Spinal cord (tissue), 10 donors: ENCODE measurements around the gene TMEM222. TPM values are rescaled to one million over a fixed set of nuclear protein-coding genes. Genes with fewer than 3 reads are reported as not detected.

Source experiments
- DNase-seq, 6 donors: peaks; one replicate each; pipeline versions ENCODE4 v3.0.0 to v3.0.0-alpha.2; 2013 to 2015; ENCODE audit warnings: low spot score in 6 of 6, low read depth in 4 of 6
- H3K27ac ChIP-seq: one replicate; pipeline ENCODE4 v1.5.1; 2013; ENCODE audit warnings: low read depth, low read length, control low read depth
- H3K27me3 ChIP-seq: one replicate; pipeline ENCODE4 v1.6.1; 2013; ENCODE audit warnings: low read length; ENCODE audit not compliant: control insufficient read depth, insufficient read depth
- H3K36me3 ChIP-seq: one replicate; pipeline ENCODE4 v1.6.1; 2013; ENCODE audit warnings: low read length; ENCODE audit not compliant: control insufficient read depth, insufficient read depth
- H3K4me1 ChIP-seq: one replicate; pipeline ENCODE4 v1.6.1; 2013; ENCODE audit warnings: low read length; ENCODE audit not compliant: control insufficient read depth, insufficient read depth
- H3K4me3 ChIP-seq: one replicate; pipeline ENCODE4 v1.5.1; 2013; ENCODE audit warnings: low read depth, low read length, control low read depth
- H3K9me3 ChIP-seq: one replicate; pipeline ENCODE4 v1.6.1; 2013; ENCODE audit warnings: low read length; ENCODE audit not compliant: control insufficient read depth, insufficient read depth
- WGBS: methylation state at CpG from one replicate; pipeline ENCODE4 v1.1.5; 2013; ENCODE audit warnings: missing lambda C conversion rate; ENCODE audit not compliant: insufficient coverage; 5-methylcytosine and 5-hydroxymethylcytosine counted together
- polyA plus RNA-seq, 2 donors: library from polyadenylated mRNA; unstranded; fragments of 120-200 nt; gene quantifications; one replicate each; pipeline ENCODE4 v1.2.1, GENCODE V29; 2013; ENCODE audit not compliant: insufficient read length in 2 of 2
- total RNA-seq, 2 donors: library from RNA; depleted of rRNA in 1 of 2; stranded (reverse); fragments of 120-200 nt in 1 of 2; fragments of >200 nt in 1 of 2; gene quantifications; one replicate each; pipeline versions ENCODE4 v1.2.3 to v1.2.4, GENCODE V29; 2013 to 2014
- donor health status: healthy.

Gene TMEM222
- total and polyA plus RNA-seq, 4 donors: 22.6 to 63.3 (median 51.6) TPM

- 0% methylated on average over 2 of the region's 10 CpGs for WGBS
- Histone ChIP-seq H3K36me3 (peaks cover 18% of the 10 kb centered on the region), H3K27me3 (no peaks in the 10 kb centered on the region), H3K4me1 (peaks cover 18% of the 10 kb centered on the region), H3K9me3 (no peaks in the 10 kb centered on the region), H3K27ac (peak overlapping the region; percentile 80), H3K4me3 (peak overlapping the region; percentile 99)
- no peak for DNase-seq
Observed at GRCh38 chr1:27322569-27323240, 742 bp downstream of the TMEM222 start.

GRCh38 chr1:27325286-27325685, 3.3 kb downstream of the TMEM222 start:
- H3K4me1 ChIP-seq: peaks cover 11% of the 10 kb centered on the region
- no peak for DNase-seq
- 94% methylated on average over 15 of the region's 15 CpGs for WGBS
- peaks cover 25% of the 10 kb centered on the region for H3K36me3 ChIP-seq
- H3K4me3 ChIP-seq: no peak overlapping the region
- H3K27me3 ChIP-seq: no peaks in the 10 kb centered on the region
- H3K27ac ChIP-seq: no peak overlapping the region
- no peaks in the 10 kb centered on the region for H3K9me3 ChIP-seq

- H3K9me3 ChIP-seq: no peaks in the 10 kb centered on the region
- peaks cover 4% of the 10 kb centered on the region for H3K4me1 ChIP-seq
- DNase-seq: no peak
- peaks cover 51% of the 10 kb centered on the region for H3K36me3 ChIP-seq
- no peak overlapping the region for H3K27ac ChIP-seq
- WGBS: 90% methylated on average over 4 of the region's 5 CpGs
- H3K4me3 ChIP-seq: no peak overlapping the region
- H3K27me3 ChIP-seq: no peaks in the 10 kb centered on the region
Observed at GRCh38 chr1:27327964-27328363, 6.0 kb downstream of the TMEM222 start.

GRCh38 chr1:27330786-27331185, 8.8 kb downstream of the TMEM222 start:
- H3K36me3 ChIP-seq: peaks cover 71% of the 10 kb centered on the region
- H3K4me1 ChIP-seq: no peaks in the 10 kb centered on the region
- WGBS: 90% methylated on average over 7 of the region's 8 CpGs
- no peak for DNase-seq
- no peaks in the 10 kb centered on the region for H3K9me3 ChIP-seq
- no peak overlapping the region for H3K4me3 ChIP-seq
- H3K27ac ChIP-seq: no peak overlapping the region
- H3K27me3 ChIP-seq: no peaks in the 10 kb centered on the region

DNA sequence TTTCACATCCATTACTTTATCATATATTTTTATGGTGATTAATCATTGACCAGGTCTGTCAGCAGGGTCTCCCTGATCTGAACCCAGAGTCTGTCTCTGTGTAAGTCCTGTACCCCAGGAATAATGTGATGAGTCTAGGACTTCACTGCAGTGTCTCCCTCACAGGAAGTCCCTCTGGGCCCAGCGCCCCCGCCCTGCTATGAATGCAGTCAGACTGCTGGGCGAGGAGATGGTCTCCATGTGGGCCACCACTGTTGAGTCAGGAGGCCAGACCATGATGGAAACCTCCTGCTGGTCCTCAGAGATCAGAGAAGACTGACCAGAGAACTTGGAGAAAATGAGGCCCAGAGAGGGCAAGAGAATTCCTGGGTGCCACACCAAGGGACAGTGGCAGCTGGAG, 9.5 kb downstream of the TMEM222 start:
- Histone ChIP-seq H3K27me3 (no peaks in the 10 kb centered on the region), H3K9me3 (no peaks in the 10 kb centered on the region), H3K4me3 (no peak overlapping the region), H3K4me1 (no peaks in the 10 kb centered on the region), H3K36me3 (peaks cover 78% of the 10 kb centered on the region), H3K27ac (no peak overlapping the region)
- DNase-seq: no peak
- 95% methylated on average over 3 of the region's 3 CpGs for WGBS

- H3K9me3 ChIP-seq: no peaks in the 10 kb centered on the region
- no peaks in the 10 kb centered on the region for H3K4me1 ChIP-seq
- peaks cover 80% of the 10 kb centered on the region for H3K36me3 ChIP-seq
- H3K4me3 ChIP-seq: no peak overlapping the region
- WGBS: 100% methylated on average over 5 of the region's 5 CpGs
- H3K27me3 ChIP-seq: no peaks in the 10 kb centered on the region
- DNase-seq: no peak
- no peak overlapping the region for H3K27ac ChIP-seq
Observed at GRCh38 chr1:27331922-27332321, 10.0 kb downstream of the TMEM222 start.

DNA sequence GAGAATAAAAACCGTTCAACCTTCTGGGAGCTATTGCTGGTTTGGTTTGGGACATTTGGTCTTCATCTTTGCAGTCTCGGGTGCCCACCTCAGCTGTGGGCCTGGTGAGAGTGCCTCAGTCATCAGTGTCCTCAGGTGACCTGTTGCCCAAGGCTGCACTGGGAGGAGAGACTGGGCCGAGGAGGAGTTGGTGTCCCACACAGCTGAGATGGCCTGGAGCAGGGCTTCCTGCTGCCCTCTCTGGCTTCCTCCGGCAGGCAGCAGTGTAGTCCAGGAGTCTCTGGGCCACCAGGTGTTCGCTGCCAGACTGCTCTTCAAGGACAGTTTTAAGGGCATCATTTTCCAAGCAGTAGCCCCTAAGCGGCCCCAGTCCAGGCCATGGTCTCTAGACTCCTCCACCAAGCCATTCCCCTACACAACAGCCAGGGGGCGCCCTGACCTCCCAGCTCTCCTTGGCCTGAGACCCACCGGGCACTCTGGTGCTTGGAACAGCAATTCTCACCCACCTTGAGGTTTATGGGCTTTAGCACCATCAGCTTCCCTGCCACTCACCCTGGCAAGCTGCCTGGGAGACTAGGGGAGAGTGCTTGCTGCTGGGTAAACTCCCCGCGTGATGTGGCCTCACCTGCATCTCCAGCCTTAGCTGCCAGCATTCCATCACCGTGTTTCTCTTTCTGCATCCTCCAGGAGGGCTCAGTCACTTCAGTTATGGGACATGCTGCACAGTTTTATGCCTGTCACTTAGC, 10.7 kb downstream of the TMEM222 start:
- H3K27me3 ChIP-seq: no peaks in the 10 kb centered on the region
- H3K4me3 ChIP-seq: no peak overlapping the region
- H3K36me3 ChIP-seq: peaks cover 79% of the 10 kb centered on the region
- WGBS: 68% methylated on average over 11 of the region's 11 CpGs
- no peak overlapping the region for H3K27ac ChIP-seq
- H3K9me3 ChIP-seq: no peaks in the 10 kb centered on the region
- peak in 2 of 6 donors; percentile 42 to 46 for DNase-seq
- H3K4me1 ChIP-seq: no peaks in the 10 kb centered on the region

DNA sequence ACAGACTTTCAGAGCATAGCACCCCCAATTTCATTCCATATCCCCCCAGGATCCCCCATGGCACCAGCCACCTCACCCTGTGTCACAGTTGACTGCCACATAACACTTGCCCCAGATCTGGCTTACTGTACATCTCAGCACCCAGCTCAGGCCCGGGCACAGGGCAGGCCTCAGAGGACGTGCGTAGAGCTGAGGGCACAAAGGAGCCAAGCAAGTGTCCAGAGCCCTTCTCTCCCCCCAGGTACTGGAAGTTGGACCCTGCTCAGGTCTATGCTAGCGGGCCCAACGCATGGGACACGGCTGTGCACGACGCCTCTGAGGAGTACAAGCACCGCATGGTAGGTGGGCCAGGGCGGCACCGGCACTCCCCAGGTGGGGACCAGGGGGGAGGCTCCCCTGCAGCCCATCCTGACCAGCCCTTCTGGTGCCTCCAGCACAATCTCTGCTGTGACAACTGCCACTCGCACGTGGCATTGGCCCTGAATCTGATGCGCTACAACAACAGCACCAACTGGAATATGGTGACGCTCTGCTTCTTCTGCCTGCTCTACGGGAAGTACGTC, 11.8 kb downstream of the TMEM222 start:
- 96% methylated on average over 17 of the region's 17 CpGs for WGBS
- Histone ChIP-seq H3K27ac (no peak overlapping the region), H3K4me3 (no peak overlapping the region)

GRCh38 chr1:27335506-27336422, 13.8 kb downstream of the TMEM222 start:
- WGBS: 91% methylated on average over 10 of the region's 17 CpGs
- Histone ChIP-seq H3K27me3 (no peaks in the 10 kb centered on the region), H3K9me3 (no peaks in the 10 kb centered on the region), H3K4me1 (no peaks in the 10 kb centered on the region), H3K27ac (no peak overlapping the region), H3K4me3 (no peak overlapping the region), H3K36me3 (peaks cover 80% of the 10 kb centered on the region)
- DNase-seq: no peak

More for the DNA sequence above, 11.8 kb downstream of the TMEM222 start:
- H3K36me3 ChIP-seq: peaks cover 82% of the 10 kb centered on the region
- H3K9me3 ChIP-seq: no peaks in the 10 kb centered on the region
- no peaks in the 10 kb centered on the region for H3K27me3 ChIP-seq
- no peaks in the 10 kb centered on the region for H3K4me1 ChIP-seq
- no peak for DNase-seq
